ENCODE measurements around the gene C8G.

C8G gene

DNA sequence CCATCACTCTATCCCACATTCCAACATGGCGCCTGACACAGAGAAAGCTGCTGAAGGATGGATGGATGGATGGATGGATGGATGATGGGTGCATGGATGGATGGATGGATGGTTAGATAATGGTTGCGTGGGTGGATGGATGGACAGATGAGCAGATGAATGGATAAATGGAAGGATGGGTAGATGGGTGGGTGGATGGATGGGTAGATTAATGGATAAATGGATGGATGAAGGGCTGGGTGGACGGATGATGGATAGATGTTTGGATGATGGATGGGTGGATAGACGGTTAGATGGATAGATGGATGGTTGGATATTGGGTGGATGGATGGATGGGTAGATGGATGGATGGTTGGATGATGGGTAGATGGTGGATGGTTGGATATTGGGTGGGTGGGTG is 11.6 kb downstream of the C8G start:
- H3K4me3 ChIP-seq (ENCODE audit: low read depth, low read length): no peak overlapping the region
- TF ChIP-seq, protein P1, sequence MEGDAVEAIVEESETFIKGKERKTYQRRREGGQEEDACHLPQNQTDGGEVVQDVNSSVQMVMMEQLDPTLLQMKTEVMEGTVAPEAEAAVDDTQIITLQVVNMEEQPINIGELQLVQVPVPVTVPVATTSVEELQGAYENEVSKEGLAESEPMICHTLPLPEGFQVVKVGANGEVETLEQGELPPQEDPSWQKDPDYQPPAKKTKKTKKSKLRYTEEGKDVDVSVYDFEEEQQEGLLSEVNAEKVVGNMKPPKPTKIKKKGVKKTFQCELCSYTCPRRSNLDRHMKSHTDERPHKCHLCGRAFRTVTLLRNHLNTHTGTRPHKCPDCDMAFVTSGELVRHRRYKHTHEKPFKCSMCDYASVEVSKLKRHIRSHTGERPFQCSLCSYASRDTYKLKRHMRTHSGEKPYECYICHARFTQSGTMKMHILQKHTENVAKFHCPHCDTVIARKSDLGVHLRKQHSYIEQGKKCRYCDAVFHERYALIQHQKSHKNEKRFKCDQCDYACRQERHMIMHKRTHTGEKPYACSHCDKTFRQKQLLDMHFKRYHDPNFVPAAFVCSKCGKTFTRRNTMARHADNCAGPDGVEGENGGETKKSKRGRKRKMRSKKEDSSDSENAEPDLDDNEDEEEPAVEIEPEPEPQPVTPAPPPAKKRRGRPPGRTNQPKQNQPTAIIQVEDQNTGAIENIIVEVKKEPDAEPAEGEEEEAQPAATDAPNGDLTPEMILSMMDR (IDR thresholded peaks at IDR 0.05; ENCODE audit: borderline replicate concordance, insufficient read depth, low read depth, low read length): no peak

- TF ChIP-seq, protein P1 (IDR thresholded peaks at IDR 0.05; ENCODE audit: borderline replicate concordance, insufficient read depth, low read depth, low read length): no peak
- no peak overlapping the region for H3K4me3 ChIP-seq (ENCODE audit: low read depth, low read length)
Measured at GRCh38 chr9:136957461-136957860, 12.4 kb downstream of the C8G start.

- no peak overlapping the region for H3K4me3 ChIP-seq (ENCODE audit: low read depth, low read length)
- TF ChIP-seq, protein P1 (IDR thresholded peaks at IDR 0.05; ENCODE audit: borderline replicate concordance, insufficient read depth, low read depth, low read length): no peak
Measured at GRCh38 chr9:136957901-136958300, 12.9 kb downstream of the C8G start.

- TF ChIP-seq, protein P1 (IDR thresholded peaks at IDR 0.05; ENCODE audit: borderline replicate concordance, insufficient read depth, low read depth, low read length): no peak
Measured at GRCh38 chr9:136958473-136958872, 13.4 kb downstream of the C8G start.

GRCh38 chr9:136958898-136959850 is 14.1 kb downstream of the C8G start:
- TF ChIP-seq, protein P1 (IDR thresholded peaks at IDR 0.05; ENCODE audit: borderline replicate concordance, insufficient read depth, low read depth, low read length): no peak
- no peak overlapping the region for H3K4me3 ChIP-seq (ENCODE audit: low read depth, low read length)

More at GRCh38 chr9:136958473-136958872, 13.4 kb downstream of the C8G start:
- no peak overlapping the region for H3K4me3 ChIP-seq (ENCODE audit: low read depth, low read length)

- no peak overlapping the region for H3K4me3 ChIP-seq (ENCODE audit: low read depth, low read length)
- TF ChIP-seq, protein P1 (IDR thresholded peaks at IDR 0.05; ENCODE audit: borderline replicate concordance, insufficient read depth, low read depth, low read length): no peak
Measured at GRCh38 chr9:136960212-136960937, 15.3 kb downstream of the C8G start.
